NCI-H1092 (cell line): ENCODE data around the gene KANSL1L.
"Not testable (repeated sequence)": the region's sequence is repeated elsewhere in the genome, so short reads cannot be mapped to it uniquely, and the experiment has no call there.

Experiments
- DNase-seq: peaks from one replicate; lab custom pipeline; 2025; lab: John Stamatoyannopoulos, UW

Gene KANSL1L

GRCh38 chr2:210171309-210172218, at the start of gene KANSL1L:
TSS of gene KANSL1L (minus strand) at chr2:210171409. CDS start at chr2:210154582, 16,827 bp downstream.
- DNase-seq = peak; percentile 91

- DNase-seq = no peak
These were observed 43.9 kb upstream of the KANSL1L start for GRCh38 chr2:210215120-210215519.

- DNase-seq = no peak
These were observed 39.0 kb upstream of the KANSL1L start for GRCh38 chr2:210210185-210210584.

- no peak for DNase-seq
These were observed 36.7 kb upstream of the KANSL1L start for GRCh38 chr2:210207929-210208328.

GRCh38 chr2:210203558-210203957, 32.3 kb upstream of the KANSL1L start:
- DNase-seq = no peak

GRCh38 chr2:210203147-210203546, 31.9 kb upstream of the KANSL1L start:
- no peak for DNase-seq

GRCh38 chr2:210199854-210200253, 28.6 kb upstream of the KANSL1L start:
- DNase-seq = no peak

- DNase-seq = no peak
These were observed 28.1 kb upstream of the KANSL1L start for GRCh38 chr2:210199186-210199765.

- DNase-seq = no peak
These were observed 27.1 kb upstream of the KANSL1L start for GRCh38 chr2:210198326-210198725.

GRCh38 chr2:210197720-210198119, 26.5 kb upstream of the KANSL1L start:
- no peak for DNase-seq

- peak; percentile 6 for DNase-seq
These were observed 24.1 kb upstream of the KANSL1L start for GRCh38 chr2:210195101-210195852.

GRCh38 chr2:210190345-210190744, 19.1 kb upstream of the KANSL1L start:
- DNase-seq = no peak

GRCh38 chr2:210189452-210190138, 18.4 kb upstream of the KANSL1L start:
- no peak for DNase-seq

GRCh38 chr2:210188755-210189154, 17.5 kb upstream of the KANSL1L start:
- DNase-seq = no peak

- no peak for DNase-seq
These were observed 17.0 kb upstream of the KANSL1L start for GRCh38 chr2:210188190-210188589.

- DNase-seq = not testable (repeated sequence)
These were observed 12.7 kb upstream of the KANSL1L start for GRCh38 chr2:210183936-210184335.

GRCh38 chr2:210181606-210182088, 10.4 kb upstream of the KANSL1L start:
- DNase-seq = not testable (repeated sequence)

- DNase-seq = not testable (repeated sequence)
These were observed 9.9 kb upstream of the KANSL1L start for GRCh38 chr2:210181033-210181605.

- DNase-seq = no peak
These were observed 9.3 kb upstream of the KANSL1L start for GRCh38 chr2:210180477-210180876.

- no peak for DNase-seq
These were observed 8.3 kb upstream of the KANSL1L start for GRCh38 chr2:210179351-210179990.

GRCh38 chr2:210177769-210178168, 6.6 kb upstream of the KANSL1L start:
- DNase-seq = no peak
